ENCODE measurements around the gene ITGA5. TPM values are rescaled to one million over a fixed set of nuclear protein-coding genes. Genes with fewer than 3 reads are reported as not detected.

The ITGA5 gene
- total RNA-seq (2014; rRNA removed) (35.9 and 38.2 TPM in 2 replicates), Bru-seq, nascent RNA (percentile 57 among the genes with signal in this experiment), BruChase-seq, experiment 1, labeled RNA remaining after a 6-hour chase (percentile 70 among the genes with signal in this experiment), BruChase-seq, experiment 2, labeled RNA remaining after a 2-hour chase (percentile 61 among the genes with signal in this experiment)
- long read RNA-seq, partial matches to known transcripts, result 7 of 9 reads
- long read RNA-seq, other reads (novel, unspliced or antisense), result 2 of 9 reads

DNA sequence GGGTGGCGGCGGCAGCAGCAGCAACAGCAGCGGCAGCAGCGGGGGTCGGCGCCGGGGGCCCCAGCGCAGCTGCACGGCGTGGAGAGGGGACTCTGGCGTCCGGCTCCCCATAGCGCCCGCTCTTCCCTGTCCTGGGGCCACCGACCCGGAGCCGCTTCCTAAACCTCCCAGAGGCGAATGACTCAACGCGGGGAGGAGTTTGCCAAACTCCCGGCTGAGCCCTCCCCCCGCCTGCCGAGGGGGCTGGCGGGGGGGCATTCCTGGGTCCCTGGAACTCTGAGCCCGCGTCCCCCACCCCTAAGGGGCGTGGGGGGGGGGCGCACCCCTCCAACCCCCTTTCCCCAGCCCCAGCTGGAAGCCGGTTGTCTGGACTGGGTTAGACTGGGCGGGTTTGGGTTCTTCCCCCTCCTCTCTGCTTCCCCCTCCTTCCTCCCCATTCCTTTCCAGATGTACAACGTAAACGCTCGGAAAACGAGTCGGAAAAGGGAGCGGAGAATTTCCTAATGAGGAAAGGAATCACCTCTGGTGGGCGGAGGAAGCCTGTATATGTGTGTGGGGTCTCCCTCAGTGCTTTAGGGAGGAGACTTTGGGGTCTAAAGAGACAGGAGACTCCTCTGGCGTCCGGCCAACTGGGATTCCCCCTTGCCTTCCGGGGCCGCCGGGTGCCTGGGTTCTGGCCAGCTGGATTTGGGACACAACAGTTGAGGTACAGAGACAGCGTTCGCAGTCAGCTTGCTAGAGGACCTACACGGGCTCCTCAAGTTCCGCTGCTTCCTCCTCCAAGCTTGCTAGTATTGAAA is at the start of gene ITGA5:
ITGA5 (minus strand) TSS at position 179 of the 800 bp plus-strand sequence; CDS start at position 111, 68 bp downstream.
- Histone ChIP-seq H3K9me3 (ENCODE audit: low read length) (no peaks in the 10 kb centered on the region), H3K27ac (ENCODE audit: low read length) (peak within 1 kb of the TSS; percentile 47), H3K9ac (ENCODE audit: low read length) (peak within 1 kb of the TSS; percentile 89), H3K79me2 (ENCODE audit: low read length) (peaks cover 29% of the 10 kb centered on the region), H3K4me2 (ENCODE audit: low read length) (peak within 1 kb of the TSS; percentile 85), H3K4me3 (ENCODE audit: low read length) (peak within 1 kb of the TSS; percentile 93), H3F3A (ENCODE audit: low read length, unreplicated experiment) (no peaks in the 10 kb centered on the region), H4K20me1 (ENCODE audit: low read length) (no peaks in the 10 kb centered on the region), H3K9me2 (replicated peaks; ENCODE audit: low read length) (no peaks in the 10 kb centered on the region), H3K36me3 (ENCODE audit: low read depth, low read length) (no peaks in the 10 kb centered on the region), H3K27me3 (ENCODE audit: low read length) (no peaks in the 10 kb centered on the region), H3K4me1 (ENCODE audit: insufficient read depth, low read length) (peaks cover 56% of the 10 kb centered on the region), H2AFZ (ENCODE audit: low read length) (peak within 1 kb of the TSS; percentile 92)
- POLR2A ChIA-PET (ENCODE audit: unreplicated experiment), result no interaction called here
- ATAC-seq (peak; percentile 75), DNase-seq (peak; percentile 77)
- intact Hi-C loops (cut with micrococcal nuclease), result no loop called here
- TF ChIP-seq EZH2phosphoT487 (IDR thresholded peaks at IDR 0.05; ENCODE audit: borderline replicate concordance, low read length), result no peak
- TF ChIP-seq, protein P1, sequence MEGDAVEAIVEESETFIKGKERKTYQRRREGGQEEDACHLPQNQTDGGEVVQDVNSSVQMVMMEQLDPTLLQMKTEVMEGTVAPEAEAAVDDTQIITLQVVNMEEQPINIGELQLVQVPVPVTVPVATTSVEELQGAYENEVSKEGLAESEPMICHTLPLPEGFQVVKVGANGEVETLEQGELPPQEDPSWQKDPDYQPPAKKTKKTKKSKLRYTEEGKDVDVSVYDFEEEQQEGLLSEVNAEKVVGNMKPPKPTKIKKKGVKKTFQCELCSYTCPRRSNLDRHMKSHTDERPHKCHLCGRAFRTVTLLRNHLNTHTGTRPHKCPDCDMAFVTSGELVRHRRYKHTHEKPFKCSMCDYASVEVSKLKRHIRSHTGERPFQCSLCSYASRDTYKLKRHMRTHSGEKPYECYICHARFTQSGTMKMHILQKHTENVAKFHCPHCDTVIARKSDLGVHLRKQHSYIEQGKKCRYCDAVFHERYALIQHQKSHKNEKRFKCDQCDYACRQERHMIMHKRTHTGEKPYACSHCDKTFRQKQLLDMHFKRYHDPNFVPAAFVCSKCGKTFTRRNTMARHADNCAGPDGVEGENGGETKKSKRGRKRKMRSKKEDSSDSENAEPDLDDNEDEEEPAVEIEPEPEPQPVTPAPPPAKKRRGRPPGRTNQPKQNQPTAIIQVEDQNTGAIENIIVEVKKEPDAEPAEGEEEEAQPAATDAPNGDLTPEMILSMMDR (conservative IDR thresholded peaks at IDR 0.05; ENCODE audit: low read depth, low read length), result no peak
- TF ChIP-seq EZH2 (IDR thresholded peaks at IDR 0.05; ENCODE audit: low read length, unreplicated experiment), result no peak
- CTCF ChIA-PET, result no interaction called here
- BruUV-seq (replicated peaks), result no TSS peak

DNA sequence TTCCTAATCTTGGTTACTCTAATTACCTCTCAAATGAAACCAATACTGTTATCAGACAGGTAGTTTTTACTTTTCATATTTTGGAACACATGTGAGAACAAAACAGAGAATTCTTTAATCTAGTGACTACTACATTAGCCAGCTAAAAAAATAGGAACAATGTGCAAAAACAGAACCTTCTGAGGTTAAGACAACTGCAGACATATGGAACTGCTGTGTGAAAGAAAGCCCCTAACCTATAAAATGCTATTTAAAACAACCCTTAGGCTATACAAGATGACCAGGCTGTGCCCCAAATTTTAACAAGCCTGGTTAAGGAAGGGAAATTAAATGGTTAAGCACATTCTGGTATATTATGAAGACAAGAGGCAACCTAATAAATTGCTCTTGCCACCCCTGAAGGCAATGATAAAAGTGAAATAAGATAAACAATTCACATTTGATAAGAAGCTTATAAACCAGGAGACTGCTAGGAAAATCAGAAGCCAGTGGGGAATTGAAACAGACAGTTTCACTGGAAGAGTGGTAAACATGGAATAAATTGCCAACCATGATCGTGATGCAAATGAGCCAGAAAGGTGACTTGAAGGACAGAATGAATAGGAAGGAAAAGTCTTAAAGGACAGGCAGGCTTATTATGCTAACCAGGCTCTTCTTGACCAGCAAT is 46.9 kb upstream of the ITGA5 start:
- Histone ChIP-seq H2AFZ (ENCODE audit: low read length) (no peak overlapping the region), H3K9me3 (ENCODE audit: low read length) (no peaks in the 10 kb centered on the region), H3K79me2 (ENCODE audit: low read length) (no peaks in the 10 kb centered on the region), H3K27ac (ENCODE audit: low read length) (no peak overlapping the region), H3K4me2 (ENCODE audit: low read length) (no peak overlapping the region), H4K20me1 (ENCODE audit: low read length) (no peaks in the 10 kb centered on the region), H3K4me3 (ENCODE audit: low read length) (no peak overlapping the region), H3F3A (ENCODE audit: low read length, unreplicated experiment) (no peaks in the 10 kb centered on the region), H3K9me2 (replicated peaks; ENCODE audit: low read length) (no peaks in the 10 kb centered on the region), H3K27me3 (ENCODE audit: low read length) (peaks cover 65% of the 10 kb centered on the region), H3K36me3 (ENCODE audit: low read depth, low read length) (no peaks in the 10 kb centered on the region), H3K4me1 (ENCODE audit: insufficient read depth, low read length) (no peaks in the 10 kb centered on the region), H3K9ac (ENCODE audit: low read length) (no peak overlapping the region)
- TF ChIP-seq, protein P1 (conservative IDR thresholded peaks at IDR 0.05; ENCODE audit: low read depth, low read length), result no peak
- no peak for TF ChIP-seq EZH2phosphoT487 (IDR thresholded peaks at IDR 0.05; ENCODE audit: borderline replicate concordance, low read length)
- no peak for TF ChIP-seq EZH2 (IDR thresholded peaks at IDR 0.05; ENCODE audit: low read length, unreplicated experiment)
- ChIA-PET CTCF (no interaction called here), POLR2A (ENCODE audit: unreplicated experiment) (no interaction called here)
- ATAC-seq (no peak), DNase-seq (no peak)
- BruUV-seq (replicated peaks), result no TSS peak
- intact Hi-C loops (cut with micrococcal nuclease), result no loop called here
